Adipocyte (in vitro differentiated cells): ENCODE data around the gene MAN2A2.

ENCODE experiments used
- DNase-seq: peaks from one replicate; pipeline ENCODE4 v3.0.0-alpha.2; 2015; ENCODE audit warnings: low read depth
- H3K27me3 ChIP-seq: replicated peaks from 2 replicates; pipeline ENCODE4 v1.7.0; 2013; ENCODE audit warnings: mild to moderate bottlenecking, low read length, moderate library complexity; ENCODE audit not compliant: control insufficient read depth, insufficient read depth
- H3K36me3 ChIP-seq: 2 replicates; pipeline ENCODE4 v1.7.0; 2013; ENCODE audit warnings: low read length, mild to moderate bottlenecking, moderate library complexity; ENCODE audit not compliant: control insufficient read depth, insufficient read depth, severe bottlenecking
- H3K4me1 ChIP-seq: 2 replicates; pipeline ENCODE4 v1.7.0; 2013; ENCODE audit warnings: mild to moderate bottlenecking, low read length, moderate library complexity; ENCODE audit not compliant: control insufficient read depth, insufficient read depth
- H3K4me3 ChIP-seq: 2 replicates; pipeline ENCODE4 v1.7.0; 2013; ENCODE audit warnings: mild to moderate bottlenecking, low read length, moderate library complexity
- H3K9ac ChIP-seq: 2 replicates; pipeline ENCODE4 v1.7.0; 2013; ENCODE audit warnings: mild to moderate bottlenecking, low read length, moderate library complexity
- H3K9me3 ChIP-seq: 2 replicates; pipeline ENCODE4 v1.7.0; 2013; ENCODE audit warnings: mild to moderate bottlenecking, low read length, moderate library complexity; ENCODE audit not compliant: control insufficient read depth

MAN2A2 gene

DNA sequence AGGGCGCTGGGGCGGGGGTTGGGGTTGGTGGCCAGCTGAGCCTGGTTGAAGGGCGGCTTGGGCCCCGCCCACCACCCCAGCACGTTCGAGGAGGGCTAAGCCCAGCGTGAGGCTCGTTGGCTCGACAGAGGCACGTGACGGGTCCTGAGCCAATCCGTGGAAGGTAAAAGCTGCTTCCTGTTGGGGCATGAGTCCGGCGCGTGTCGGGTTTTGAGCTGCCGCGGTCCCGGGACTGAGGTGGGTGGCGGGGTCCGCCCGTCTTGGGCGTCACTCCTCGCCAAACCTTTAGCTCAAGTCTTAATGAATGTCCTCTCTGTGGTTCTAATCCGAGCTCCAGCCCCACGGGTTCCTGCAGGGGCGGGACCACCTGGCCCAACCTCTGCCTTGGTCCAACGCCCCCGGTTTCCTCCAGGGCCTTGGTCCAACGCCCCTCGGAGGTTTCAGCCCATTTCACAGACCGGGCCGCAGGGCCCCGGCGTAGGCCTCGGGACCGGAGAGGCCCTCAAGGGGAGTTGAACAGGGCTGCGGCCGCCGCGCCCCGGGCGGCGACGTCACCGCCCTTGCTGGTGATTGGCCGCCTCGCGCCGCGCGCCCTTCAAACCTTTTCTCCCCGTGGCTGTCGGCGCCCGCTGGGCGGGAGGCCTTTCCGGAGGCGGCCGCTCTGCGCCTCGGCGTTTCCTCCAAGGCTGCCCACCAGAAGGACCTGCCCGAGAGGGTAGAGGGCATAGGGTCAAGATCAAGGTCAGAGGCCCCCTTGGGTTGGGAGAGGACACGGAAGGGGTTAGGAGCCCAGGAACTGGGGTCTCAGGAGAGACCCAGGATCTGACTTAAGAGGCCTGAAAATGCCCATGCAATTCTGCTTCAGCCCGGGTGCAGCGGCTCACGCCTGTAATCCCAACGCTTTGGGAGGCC lies 51.9 kb downstream of the MAN2A2 start, which contains the start of gene RCCD1:
TSS of gene RCCD1 (plus strand) at position 173 of the 912 bp plus-strand sequence. CDS start 1,851 bp downstream, outside the sequence.
- peak; percentile 98 for DNase-seq
- no peaks in the 10 kb centered on the region for H3K27me3 ChIP-seq
- peak within 1 kb of the TSS; percentile 93 for H3K4me3 ChIP-seq
- H3K4me1 ChIP-seq, result peaks cover 16% of the 10 kb centered on the region
- H3K9ac ChIP-seq, result peak within 1 kb of the TSS; percentile 92
- H3K9me3 ChIP-seq, result no peaks in the 10 kb centered on the region
- peaks cover 40% of the 10 kb centered on the region for H3K36me3 ChIP-seq

DNA sequence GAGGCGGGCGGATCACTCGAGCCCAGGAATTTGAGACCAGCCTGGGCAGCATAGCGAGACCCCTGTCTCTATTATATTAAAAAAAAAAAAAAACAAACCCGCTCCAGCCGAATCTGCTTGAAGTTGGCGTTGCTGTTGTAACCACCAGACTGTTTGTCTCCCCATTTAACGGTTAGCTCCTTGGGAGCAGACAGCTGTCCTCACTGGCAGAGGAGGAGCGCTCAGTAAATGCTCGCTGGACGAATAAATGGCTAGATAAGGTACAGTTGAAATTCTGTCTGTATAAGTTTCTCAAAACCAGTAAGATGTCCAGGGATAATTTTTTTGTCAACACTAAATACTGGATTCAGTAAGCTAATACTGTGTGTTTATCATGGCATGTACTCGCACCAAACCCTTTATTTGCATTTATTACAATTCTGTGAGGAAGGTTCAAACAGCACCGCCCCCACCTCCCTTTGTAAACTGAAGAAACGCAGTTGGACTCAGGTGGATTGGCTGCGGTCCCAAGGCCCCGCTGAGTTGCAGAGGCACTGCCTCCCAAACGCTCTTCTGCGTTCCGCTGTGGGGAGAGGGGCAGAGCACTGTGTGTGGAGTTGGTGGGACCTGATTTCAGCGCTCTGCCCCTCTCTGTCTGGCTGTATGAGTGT lies 52.6 kb downstream of the MAN2A2 start:
- H3K9ac ChIP-seq, result peak overlapping the region; percentile 92
- no peak for DNase-seq
- peaks cover 32% of the 10 kb centered on the region for H3K36me3 ChIP-seq
- no peaks in the 10 kb centered on the region for H3K9me3 ChIP-seq
- no peaks in the 10 kb centered on the region for H3K27me3 ChIP-seq
- peak overlapping the region; percentile 93 for H3K4me3 ChIP-seq
- H3K4me1 ChIP-seq, result peaks cover 16% of the 10 kb centered on the region

DNA sequence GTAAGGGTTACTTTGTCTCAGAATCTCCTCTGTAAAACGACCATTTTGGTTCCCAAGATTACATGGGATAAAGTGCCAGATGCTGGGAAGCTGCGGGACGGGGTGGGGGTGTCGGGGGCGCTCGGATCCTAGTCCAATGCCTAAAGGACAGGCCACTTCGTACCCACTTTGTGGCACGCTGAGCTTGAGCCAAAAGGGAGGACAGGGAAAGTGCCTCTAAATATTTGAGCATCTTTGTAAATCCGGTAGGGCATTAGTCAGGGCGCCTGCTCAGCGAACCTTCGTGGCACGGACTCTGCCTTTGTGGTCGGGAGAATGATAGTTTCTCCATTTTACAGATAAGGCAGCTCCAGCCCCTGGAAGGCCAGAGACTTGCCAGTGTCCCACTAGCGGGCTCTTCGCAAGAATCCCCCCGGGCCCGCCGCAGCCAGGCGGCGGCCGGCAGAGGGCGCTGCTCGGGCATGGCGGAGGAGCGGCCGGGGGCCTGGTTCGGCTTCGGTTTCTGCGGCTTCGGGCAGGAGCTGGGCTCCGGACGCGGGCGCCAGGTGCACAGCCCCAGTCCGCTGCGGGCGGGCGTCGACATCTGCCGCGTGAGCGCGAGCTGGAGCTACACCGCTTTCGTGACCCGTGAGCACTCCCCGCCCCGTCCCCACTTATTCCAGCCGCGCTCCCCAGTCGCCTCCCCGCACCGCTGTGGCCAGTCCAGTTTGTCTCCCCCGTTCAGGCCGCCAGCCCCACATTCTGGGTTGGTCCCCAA lies 53.4 kb downstream of the MAN2A2 start:
- peak; percentile 91 for DNase-seq
- peak overlapping the region; percentile 83 for H3K9ac ChIP-seq
- H3K4me3 ChIP-seq, result peak overlapping the region; percentile 80
- peaks cover 32% of the 10 kb centered on the region for H3K36me3 ChIP-seq
- no peaks in the 10 kb centered on the region for H3K27me3 ChIP-seq
- H3K4me1 ChIP-seq, result peaks cover 16% of the 10 kb centered on the region
- H3K9me3 ChIP-seq, result no peaks in the 10 kb centered on the region

DNA sequence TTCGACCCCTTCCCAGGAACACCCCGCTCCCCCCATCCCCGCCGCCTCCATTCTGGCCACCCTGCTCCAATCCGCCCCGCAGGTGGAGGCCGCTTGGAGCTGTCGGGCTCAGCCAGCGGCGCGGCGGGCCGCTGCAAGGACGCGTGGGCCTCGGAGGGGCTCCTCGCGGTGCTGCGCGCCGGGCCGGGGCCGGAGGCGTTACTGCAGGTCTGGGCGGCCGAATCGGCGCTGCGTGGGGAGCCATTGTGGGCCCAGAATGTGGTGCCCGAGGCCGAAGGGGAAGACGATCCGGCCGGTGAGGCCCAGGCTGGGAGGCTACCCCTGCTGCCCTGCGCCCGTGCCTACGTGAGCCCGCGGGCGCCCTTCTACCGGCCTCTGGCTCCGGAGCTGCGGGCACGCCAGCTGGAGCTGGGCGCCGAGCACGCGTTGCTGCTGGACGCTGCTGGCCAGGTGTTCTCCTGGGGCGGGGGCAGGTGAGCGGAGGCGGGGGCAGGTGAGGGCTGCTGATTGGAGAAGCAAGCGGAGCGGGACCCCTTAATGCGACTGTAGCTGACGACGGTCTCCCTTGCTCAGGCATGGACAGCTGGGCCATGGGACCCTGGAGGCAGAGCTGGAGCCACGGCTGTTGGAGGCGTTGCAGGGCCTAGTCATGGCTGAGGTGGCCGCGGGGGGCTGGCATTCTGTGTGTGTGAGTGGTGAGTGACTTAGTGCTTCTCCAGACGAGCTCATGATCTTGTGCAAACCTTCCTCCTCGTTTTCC lies 54.1 kb downstream of the MAN2A2 start:
- H3K9ac ChIP-seq, result peak overlapping the region; percentile 83
- H3K4me3 ChIP-seq, result peak overlapping the region; percentile 80
- H3K9me3 ChIP-seq, result no peaks in the 10 kb centered on the region
- DNase-seq, result peak; percentile 59
- H3K4me1 ChIP-seq, result peaks cover 16% of the 10 kb centered on the region
- no peaks in the 10 kb centered on the region for H3K27me3 ChIP-seq
- H3K36me3 ChIP-seq, result peaks cover 31% of the 10 kb centered on the region

GRCh38 chr15:90957791-90958190 lies 54.7 kb downstream of the MAN2A2 start:
- DNase-seq, result no peak
- Histone ChIP-seq H3K9ac (peak overlapping the region; percentile 83), H3K9me3 (no peaks in the 10 kb centered on the region), H3K4me3 (peak overlapping the region; percentile 80), H3K27me3 (no peaks in the 10 kb centered on the region), H3K36me3 (peaks cover 26% of the 10 kb centered on the region), H3K4me1 (peaks cover 16% of the 10 kb centered on the region)

GRCh38 chr15:90959028-90959595 lies 56.0 kb downstream of the MAN2A2 start:
- Histone ChIP-seq H3K9me3 (no peaks in the 10 kb centered on the region), H3K36me3 (peaks cover 14% of the 10 kb centered on the region), H3K27me3 (no peaks in the 10 kb centered on the region), H3K4me1 (peaks cover 16% of the 10 kb centered on the region), H3K9ac (no peak overlapping the region), H3K4me3 (no peak overlapping the region)
- DNase-seq, result no peak

GRCh38 chr15:90959894-90960293 lies 56.8 kb downstream of the MAN2A2 start:
- H3K4me3 ChIP-seq, result no peak overlapping the region
- no peaks in the 10 kb centered on the region for H3K9me3 ChIP-seq
- DNase-seq, result peak; percentile 20
- H3K4me1 ChIP-seq, result peaks cover 16% of the 10 kb centered on the region
- no peak overlapping the region for H3K9ac ChIP-seq
- H3K36me3 ChIP-seq, result peaks cover 14% of the 10 kb centered on the region
- H3K27me3 ChIP-seq, result no peaks in the 10 kb centered on the region

- peaks cover 14% of the 10 kb centered on the region for H3K36me3 ChIP-seq
- peaks cover 16% of the 10 kb centered on the region for H3K4me1 ChIP-seq
- no peak overlapping the region for H3K9ac ChIP-seq
- no peaks in the 10 kb centered on the region for H3K27me3 ChIP-seq
- DNase-seq, result no peak
- no peaks in the 10 kb centered on the region for H3K9me3 ChIP-seq
- H3K4me3 ChIP-seq, result no peak overlapping the region
These were observed 57.4 kb downstream of the MAN2A2 start for GRCh38 chr15:90960298-90961091.

DNA sequence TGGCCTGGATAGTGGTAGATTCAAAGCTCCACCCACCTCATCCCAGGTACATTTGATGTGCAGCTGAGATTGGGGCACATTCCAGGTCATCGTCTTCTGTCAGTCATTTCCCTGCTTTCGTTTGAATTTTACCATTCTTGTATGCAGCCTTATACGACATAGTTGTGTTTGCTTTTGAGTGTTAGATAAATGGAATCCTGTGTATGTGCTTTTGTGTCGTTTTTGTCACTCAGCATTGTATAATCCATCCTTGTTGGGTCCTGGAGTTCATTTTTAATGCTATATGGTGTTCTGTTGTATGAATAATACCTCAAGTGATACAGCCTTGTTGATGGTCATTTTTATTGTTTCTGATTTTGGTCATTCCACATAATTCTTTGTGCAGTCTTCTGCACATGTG lies 58.9 kb downstream of the MAN2A2 start:
- peaks cover 23% of the 10 kb centered on the region for H3K36me3 ChIP-seq
- no peak overlapping the region for H3K9ac ChIP-seq
- H3K4me1 ChIP-seq, result peaks cover 9% of the 10 kb centered on the region
- DNase-seq, result no peak
- H3K9me3 ChIP-seq, result no peaks in the 10 kb centered on the region
- no peaks in the 10 kb centered on the region for H3K27me3 ChIP-seq
- no peak overlapping the region for H3K4me3 ChIP-seq

DNA sequence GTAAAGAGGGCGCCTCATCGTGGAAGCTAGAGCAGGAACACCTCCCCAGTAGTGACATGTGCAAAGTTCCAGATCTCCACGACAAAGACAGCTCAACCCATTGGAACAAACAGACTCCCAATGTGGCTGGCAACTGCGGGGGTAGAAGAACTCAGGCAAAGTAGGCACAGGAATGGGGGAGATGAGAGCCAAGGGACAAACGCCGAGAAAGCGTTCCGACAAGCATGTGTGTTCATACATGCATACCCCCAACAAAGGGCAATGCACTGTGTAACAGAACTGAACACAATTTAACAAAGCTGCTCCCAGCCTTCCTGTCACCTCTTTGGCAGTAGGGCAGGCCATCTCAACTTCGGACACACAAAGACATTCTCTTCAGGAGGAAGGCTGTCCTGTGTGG lies 63.2 kb downstream of the MAN2A2 start:
- Histone ChIP-seq H3K4me1 (no peaks in the 10 kb centered on the region), H3K9ac (no peak overlapping the region), H3K36me3 (peaks cover 28% of the 10 kb centered on the region), H3K27me3 (no peaks in the 10 kb centered on the region), H3K4me3 (no peak overlapping the region), H3K9me3 (no peaks in the 10 kb centered on the region)
- DNase-seq, result no peak
